IMR-90 (cell line): ENCODE results near the gene AFTPH. TPM values are rescaled to one million over a fixed set of nuclear protein-coding genes. Genes with fewer than 3 reads are reported as not detected.

ENCODE experiments used
- ATAC-seq: fragments of 200-7000 bp; cut with Tn5 transposase; 2 replicates; pipeline ENCODE4 v1.9.1; 2020; ENCODE audit warnings: low read depth, mild to moderate bottlenecking, moderate library complexity
- BruUV-seq: library from RNA; stranded (reverse); fragments of 400-500 nt; replicated peaks from 2 replicates; lab custom pipeline; 2021; lab: Mats Ljungman, UMichigan
- CTCF ChIA-PET: fragments of 300-600 bp; formaldehyde crosslinking; extraction: SDS; loops from one replicate; lab custom pipeline; 2021; ENCODE audit warnings: antibody characterized with exemption; lab: Yijun Ruan, JAX
- POLR2A ChIA-PET: fragments of 300-600 bp; sonication (Branson Sonifier 250); formaldehyde crosslinking; loops from one replicate; lab custom pipeline; 2022; ENCODE audit warnings: antibody characterized with exemption; ENCODE audit not compliant: unreplicated experiment; lab: Charles Lee
- DNase-seq: peaks from one replicate; pipeline ENCODE4 v3.0.0; 2013
- H2AFZ ChIP-seq: replicated peaks from 2 replicates; pipeline ENCODE3; 2013; ENCODE audit warnings: low read length, mild to moderate bottlenecking; ENCODE audit not compliant: poor library complexity
- H2AK5ac ChIP-seq: 2 replicates; pipeline ENCODE4 v1.6.1; 2013; ENCODE audit warnings: low read depth, low read length, inconsistent platforms
- H2AK9ac ChIP-seq: replicated peaks from 2 replicates; pipeline ENCODE3; 2013; ENCODE audit warnings: mild to moderate bottlenecking, low read depth, low read length, moderate library complexity; ENCODE audit not compliant: poor library complexity
- H2BK120ac ChIP-seq: 2 replicates; pipeline ENCODE4 v1.6.1; 2013; ENCODE audit warnings: low read depth, low read length, inconsistent platforms
- H2BK15ac ChIP-seq: 3 replicates; pipeline ENCODE4 v1.6.1; 2013; ENCODE audit warnings: low read depth, low read length, inconsistent platforms
- H2BK20ac ChIP-seq: 2 replicates; pipeline ENCODE4 v1.6.1; 2013; ENCODE audit warnings: low read depth, mild to moderate bottlenecking, inconsistent platforms, low read length, moderate library complexity
- H2BK5ac ChIP-seq: 2 replicates; pipeline ENCODE4 v1.6.1; 2013; ENCODE audit warnings: mild to moderate bottlenecking, low read depth, low read length, inconsistent platforms; ENCODE audit not compliant: poor library complexity, severe bottlenecking
- H3K14ac ChIP-seq: replicated peaks from 2 replicates; pipeline ENCODE4 v1.6.1; 2013; ENCODE audit warnings: low read depth, low read length, inconsistent platforms
- H3K18ac ChIP-seq: 2 replicates; pipeline ENCODE4 v1.6.1; 2013; ENCODE audit warnings: low read depth, low read length, control low read depth
- H3K23ac ChIP-seq: 2 replicates; pipeline ENCODE4 v1.6.1; 2013; ENCODE audit warnings: low read depth, low read length, inconsistent platforms
- H3K27ac ChIP-seq: 2 replicates; pipeline ENCODE4 v1.5.1; 2013; ENCODE audit warnings: mild to moderate bottlenecking, control low read depth, low read length; ENCODE audit not compliant: insufficient read depth
- H3K27me3 ChIP-seq: 2 replicates; pipeline ENCODE4 v1.6.1; 2013; ENCODE audit warnings: low read length; ENCODE audit not compliant: control insufficient read depth, insufficient read depth
- H3K36me3 ChIP-seq: 2 replicates; pipeline ENCODE4 v1.6.1; 2013; ENCODE audit warnings: low read length, mixed read lengths; ENCODE audit not compliant: control insufficient read depth, insufficient read depth
- H3K4ac ChIP-seq: 2 replicates; pipeline ENCODE4 v1.6.1; 2013; ENCODE audit warnings: low read depth, low read length, inconsistent platforms
- H3K4me1 ChIP-seq: 2 replicates; pipeline ENCODE4 v1.6.1; 2013; ENCODE audit warnings: low read length, mixed read lengths; ENCODE audit not compliant: control insufficient read depth, insufficient read depth
- H3K4me2 ChIP-seq: 2 replicates; pipeline ENCODE4 v1.6.1; 2013; ENCODE audit warnings: low read depth, mild to moderate bottlenecking, control low read depth, low read length, moderate library complexity
- H3K4me3 ChIP-seq: 2 replicates; pipeline ENCODE4 v1.5.1; 2013; ENCODE audit warnings: low read depth, mild to moderate bottlenecking, control low read depth, low read length, moderate library complexity; ENCODE audit not compliant: insufficient read depth
- H3K56ac ChIP-seq: 2 replicates; pipeline ENCODE4 v1.6.1; 2013; ENCODE audit warnings: low read length, inconsistent platforms; ENCODE audit not compliant: insufficient read depth; ENCODE audit errors: extremely low read depth
- H3K79me1 ChIP-seq, 2 experiments: 2 replicates each; pipeline ENCODE4 v1.6.1; 2013; ENCODE audit warnings: low read length in 2 of 2, inconsistent platforms in 1 of 2, low read depth in 1 of 2
- H3K9ac ChIP-seq: 2 replicates; pipeline ENCODE4 v1.6.1; 2013; ENCODE audit warnings: low read depth, low read length, control low read depth
- H3K9me1 ChIP-seq: 2 replicates; pipeline ENCODE4 v1.6.1; 2013; ENCODE audit warnings: low read length, inconsistent platforms; ENCODE audit not compliant: insufficient read depth
- H3K9me3 ChIP-seq: 2 replicates; pipeline ENCODE4 v1.6.1; 2013; ENCODE audit warnings: low read length; ENCODE audit not compliant: control insufficient read depth, insufficient read depth
- H4K20me1 ChIP-seq: 2 replicates; pipeline ENCODE4 v1.6.1; 2013; ENCODE audit warnings: low read length, inconsistent platforms; ENCODE audit not compliant: insufficient read depth
- H4K5ac ChIP-seq: 2 replicates; pipeline ENCODE4 v1.6.1; 2013; ENCODE audit warnings: mild to moderate bottlenecking, low read depth, low read length, control low read depth
- H4K8ac ChIP-seq, 2 experiments: 2 replicates each; pipeline ENCODE4 v1.6.1; 2013; ENCODE audit warnings: low read depth in 2 of 2, low read length in 2 of 2, control low read depth in 1 of 2, inconsistent platforms in 1 of 2
- H4K91ac ChIP-seq: 2 replicates; pipeline ENCODE4 v1.6.1; 2013; ENCODE audit warnings: low read depth, low read length, inconsistent platforms; ENCODE audit not compliant: insufficient read depth
- BHLHE40 ChIP-seq: fragments of 150-350 bp; IDR thresholded peaks from 2 replicates; pipeline ENCODE4 v1.6.1; 2016; ENCODE audit warnings: mild to moderate bottlenecking, low read depth, low read length
- CEBPB ChIP-seq: IDR thresholded peaks from 2 replicates; pipeline ENCODE4 v1.6.1; 2012; ENCODE audit warnings: low read depth, low read length, improper control_type of control experiment
- CHD1 ChIP-seq: IDR thresholded peaks from 2 replicates; pipeline ENCODE4 v1.6.1; 2012; ENCODE audit warnings: low read depth, low read length, improper control_type of control experiment
- MAFK ChIP-seq: IDR thresholded peaks from 2 replicates; pipeline ENCODE4 v1.6.1; 2012; ENCODE audit warnings: low read depth, low read length, improper control_type of control experiment
- MXI1 ChIP-seq: IDR thresholded peaks from 2 replicates; pipeline ENCODE4 v1.6.1; 2012; ENCODE audit warnings: low read depth, mild to moderate bottlenecking, low read length, moderate library complexity, borderline replicate concordance
- NFE2L2 ChIP-seq: fragments of 150-350 bp; IDR thresholded peaks from 2 replicates; pipeline ENCODE4 v1.6.1; 2016; ENCODE audit warnings: low read depth, mild to moderate bottlenecking, low read length
- RCOR1 ChIP-seq: IDR thresholded peaks from 2 replicates; pipeline ENCODE4 v1.6.1; 2012; ENCODE audit warnings: mild to moderate bottlenecking, low read length, improper control_type of control experiment; ENCODE audit not compliant: insufficient replicate concordance
- RFX5 ChIP-seq: IDR thresholded peaks from 2 replicates; pipeline ENCODE4 v1.8.0; 2012; ENCODE audit warnings: low read depth, mild to moderate bottlenecking, low read length, moderate library complexity
- SMC3 ChIP-seq: fragments of 150-350 bp; IDR thresholded peaks from 2 replicates; pipeline ENCODE4 v1.6.1; 2016; ENCODE audit warnings: low read depth, mild to moderate bottlenecking, antibody characterized with exemption, low read length, moderate library complexity
- WGBS, 2 experiments: methylation state at CpG; one replicate each; pipeline versions ENCODE4 v1.1.5 to v1.1.7; 2013; ENCODE audit warnings: missing lambda C conversion rate in 2 of 2; ENCODE audit not compliant: insufficient read length in 1 of 2; ENCODE audit errors: extremely low coverage in 2 of 2; 5-methylcytosine and 5-hydroxymethylcytosine counted together
- dilution Hi-C: fragments of 300-500 bp; cut with HindIII; formaldehyde crosslinking; loops from one replicate; pipeline ENCODE4 v1.14.3; 2018; ENCODE audit warnings: low sequenced_read_pairs; ENCODE audit not compliant: unreplicated experiment
- in situ Hi-C: fragments of 300-500 bp; cut with MboI; formaldehyde crosslinking; loops from 3 replicates; pipeline ENCODE4 v1.14.3; 2019; ENCODE audit warnings: low sequenced_read_pairs, inconsistent platforms, mixed read lengths
- intact Hi-C: fragments of 100-400 bp; cut with micrococcal nuclease; formaldehyde crosslinking; loops from 2 replicates; pipeline ENCODE4 v1.10.0; 2022
- polyA plus RNA-seq, 3 experiments: library from polyadenylated mRNA; depleted of rRNA; stranded (reverse); fragments of >200 nt; gene quantifications; 2 replicates each; pipeline ENCODE4 v1.2.3, GENCODE V29; 2012; ENCODE audit warnings: low replicate concordance in 1 of 3
- total RNA-seq: library from RNA; depleted of rRNA; stranded (reverse); fragments of >200 nt; gene quantifications from 2 replicates; pipeline ENCODE4 v1.2.3, GENCODE V29; 2012
- TF ChIP-seq, protein P1 (sequence below): fragments of 150-350 bp; IDR thresholded peaks from 2 replicates; pipeline ENCODE4 v1.6.1; 2016; ENCODE audit warnings: low read depth, mild to moderate bottlenecking, low read length, moderate library complexity, borderline replicate concordance
- TF ChIP-seq, protein P2 (sequence below): fragments of 150-350 bp; IDR thresholded peaks from 2 replicates; pipeline ENCODE4 v1.6.1; 2017; ENCODE audit warnings: mild to moderate bottlenecking, antibody characterized with exemption, low read length, low read depth
- TF ChIP-seq, protein P3 (sequence below): conservative IDR thresholded peaks from 2 replicates; pipeline ENCODE4 v1.5.1; 2012; ENCODE audit warnings: mild to moderate bottlenecking, low read depth, low read length, improper control_type of control experiment

AFTPH gene
- total and polyA plus RNA-seq, 2 of the 4 experiments (the other 2 are of a cell fraction): 9.4 to 19.9 TPM

DNA sequence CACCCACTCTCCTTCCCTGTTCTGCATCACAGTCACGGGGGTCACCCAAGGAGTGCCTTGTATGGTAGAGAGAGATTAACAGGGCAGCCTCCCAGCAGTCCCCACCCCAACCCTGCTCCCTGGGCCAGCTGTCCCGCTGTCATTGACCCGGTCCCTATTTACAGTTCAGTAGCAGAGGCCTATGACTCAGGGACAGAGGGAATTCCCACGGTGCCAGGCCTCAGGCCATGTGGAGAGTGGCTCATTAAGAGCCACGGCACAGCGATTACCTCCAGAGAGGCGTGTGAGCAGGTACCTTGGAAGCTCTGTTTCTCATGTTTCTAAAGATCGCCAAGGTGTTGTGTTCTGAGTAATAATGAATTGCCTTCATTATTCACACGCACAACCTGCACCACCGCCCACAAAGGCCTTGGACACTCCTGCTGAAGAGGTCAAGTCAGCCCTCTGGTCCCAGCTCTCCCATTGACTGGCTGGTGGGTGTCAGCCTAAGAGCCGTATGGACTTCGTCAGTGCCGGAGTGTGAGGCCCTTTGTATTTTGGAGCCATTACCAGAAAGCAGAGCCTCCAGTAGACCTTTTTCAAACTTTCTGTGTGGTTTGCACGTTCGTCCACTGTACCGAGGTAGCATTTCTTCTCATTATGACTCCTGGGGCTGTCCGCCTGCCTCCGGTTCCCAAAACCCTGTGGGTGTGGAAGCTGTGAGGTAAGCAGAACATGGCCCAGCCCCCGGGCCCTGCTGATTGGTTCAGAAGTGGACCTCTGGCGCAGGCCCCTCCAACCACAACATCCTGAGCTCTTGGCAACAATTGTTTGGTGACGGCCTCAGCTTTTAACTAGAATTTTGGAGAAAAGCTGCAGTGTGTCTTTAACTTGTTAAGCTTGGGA is 82.6 kb downstream of the AFTPH start:
- no peak overlapping the region for H3K14ac ChIP-seq
- no peak overlapping the region for H3K4me2 ChIP-seq
- H2BK20ac ChIP-seq: no peak overlapping the region
- no peak overlapping the region for H3K4me3 ChIP-seq
- dilution Hi-C loops: no loop called here
- peaks cover 66% of the 10 kb centered on the region for H3K27me3 ChIP-seq
- H2BK15ac ChIP-seq: no peak overlapping the region
- H3K4me1 ChIP-seq: peaks cover 1% of the 10 kb centered on the region; the same call in 1 of the 2 replicates
- H4K8ac ChIP-seq: no peak overlapping the region
- H3K27ac ChIP-seq: no peak overlapping the region
- H4K20me1 ChIP-seq: no peaks in the 10 kb centered on the region
- CTCF ChIA-PET: interaction anchor here (2.5 kb wide), 1 partner anchor 20 kb away, joined by 6 read pairs; no protein-coding TSS in a partner anchor
- ATAC-seq (no peak), DNase-seq (no peak)
- H3K9me1 ChIP-seq: no peaks in the 10 kb centered on the region
- TF ChIP-seq MXI1 (no peak), RFX5 (no peak), SMC3 (no peak), CEBPB (no peak), NFE2L2 (no peak), CHD1 (no peak), RCOR1 (no peak), BHLHE40 (no peak), MAFK (no peak)
- TF ChIP-seq, protein P1, sequence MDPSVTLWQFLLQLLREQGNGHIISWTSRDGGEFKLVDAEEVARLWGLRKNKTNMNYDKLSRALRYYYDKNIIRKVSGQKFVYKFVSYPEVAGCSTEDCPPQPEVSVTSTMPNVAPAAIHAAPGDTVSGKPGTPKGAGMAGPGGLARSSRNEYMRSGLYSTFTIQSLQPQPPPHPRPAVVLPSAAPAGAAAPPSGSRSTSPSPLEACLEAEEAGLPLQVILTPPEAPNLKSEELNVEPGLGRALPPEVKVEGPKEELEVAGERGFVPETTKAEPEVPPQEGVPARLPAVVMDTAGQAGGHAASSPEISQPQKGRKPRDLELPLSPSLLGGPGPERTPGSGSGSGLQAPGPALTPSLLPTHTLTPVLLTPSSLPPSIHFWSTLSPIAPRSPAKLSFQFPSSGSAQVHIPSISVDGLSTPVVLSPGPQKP: no peak
- TF ChIP-seq, protein P2, sequence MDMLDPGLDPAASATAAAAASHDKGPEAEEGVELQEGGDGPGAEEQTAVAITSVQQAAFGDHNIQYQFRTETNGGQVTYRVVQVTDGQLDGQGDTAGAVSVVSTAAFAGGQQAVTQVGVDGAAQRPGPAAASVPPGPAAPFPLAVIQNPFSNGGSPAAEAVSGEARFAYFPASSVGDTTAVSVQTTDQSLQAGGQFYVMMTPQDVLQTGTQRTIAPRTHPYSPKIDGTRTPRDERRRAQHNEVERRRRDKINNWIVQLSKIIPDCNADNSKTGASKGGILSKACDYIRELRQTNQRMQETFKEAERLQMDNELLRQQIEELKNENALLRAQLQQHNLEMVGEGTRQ: no peak
- TF ChIP-seq, protein P3, sequence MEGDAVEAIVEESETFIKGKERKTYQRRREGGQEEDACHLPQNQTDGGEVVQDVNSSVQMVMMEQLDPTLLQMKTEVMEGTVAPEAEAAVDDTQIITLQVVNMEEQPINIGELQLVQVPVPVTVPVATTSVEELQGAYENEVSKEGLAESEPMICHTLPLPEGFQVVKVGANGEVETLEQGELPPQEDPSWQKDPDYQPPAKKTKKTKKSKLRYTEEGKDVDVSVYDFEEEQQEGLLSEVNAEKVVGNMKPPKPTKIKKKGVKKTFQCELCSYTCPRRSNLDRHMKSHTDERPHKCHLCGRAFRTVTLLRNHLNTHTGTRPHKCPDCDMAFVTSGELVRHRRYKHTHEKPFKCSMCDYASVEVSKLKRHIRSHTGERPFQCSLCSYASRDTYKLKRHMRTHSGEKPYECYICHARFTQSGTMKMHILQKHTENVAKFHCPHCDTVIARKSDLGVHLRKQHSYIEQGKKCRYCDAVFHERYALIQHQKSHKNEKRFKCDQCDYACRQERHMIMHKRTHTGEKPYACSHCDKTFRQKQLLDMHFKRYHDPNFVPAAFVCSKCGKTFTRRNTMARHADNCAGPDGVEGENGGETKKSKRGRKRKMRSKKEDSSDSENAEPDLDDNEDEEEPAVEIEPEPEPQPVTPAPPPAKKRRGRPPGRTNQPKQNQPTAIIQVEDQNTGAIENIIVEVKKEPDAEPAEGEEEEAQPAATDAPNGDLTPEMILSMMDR: no peak
- H3K36me3 ChIP-seq: no peaks in the 10 kb centered on the region
- no peak overlapping the region for H4K91ac ChIP-seq
- H3K4ac ChIP-seq: no peak overlapping the region
- no peak overlapping the region for H2AFZ ChIP-seq
- 79% methylated on average over 5 of the region's 21 CpGs; no CpG with 5 or more reads in 1 of the 2 experiments for WGBS, 2 experiments
- intact Hi-C loops: no loop called here
- H3K18ac ChIP-seq: no peak overlapping the region
- H2BK120ac ChIP-seq: no peak overlapping the region
- H3K9ac ChIP-seq: no peak overlapping the region
- H3K79me1 ChIP-seq: no peaks in the 10 kb centered on the region
- no peak overlapping the region for H2AK5ac ChIP-seq
- no peak overlapping the region for H3K23ac ChIP-seq
- no peak overlapping the region for H4K5ac ChIP-seq
- POLR2A ChIA-PET: no interaction called here
- peaks cover 4% of the 10 kb centered on the region for H3K9me3 ChIP-seq
- no TSS peak for BruUV-seq
- H3K56ac ChIP-seq: no peak overlapping the region
- H2BK5ac ChIP-seq: no peak overlapping the region
- in situ Hi-C loops: no loop called here
- H2AK9ac ChIP-seq: no peak overlapping the region
